B cell (primary cell): ENCODE data around the gene TRIM28. TPM values are rescaled to one million over a fixed set of nuclear protein-coding genes. Genes with fewer than 3 reads are reported as not detected.

ENCODE experiments used
- ATAC-seq: fragments of 200-7000 bp; cut with Tn5 transposase; one replicate; pipeline ENCODE4 v1.10.0; 2021; ENCODE audit warnings: low read depth, mild to moderate bottlenecking, moderate number of reproducible peaks, moderate library complexity
- CTCF ChIA-PET: fragments of 350-600 bp; sonication (Branson Sonifier 250); formaldehyde crosslinking; loops from one replicate; lab custom pipeline; 2021; ENCODE audit warnings: antibody characterized with exemption, inconsistent platforms; lab: Charles Lee
- POLR2A ChIA-PET: fragments of 350-600 bp; sonication (Branson Sonifier 250); formaldehyde crosslinking; loops from one replicate; lab custom pipeline; 2021; ENCODE audit warnings: antibody characterized with exemption; lab: Charles Lee
- DNase-seq: peaks from one replicate; pipeline ENCODE4 v3.0.0; 2013
- H2AFZ ChIP-seq: 2 replicates; pipeline ENCODE4 v1.6.1; 2012; ENCODE audit warnings: mild to moderate bottlenecking, low read depth, low read length; ENCODE audit not compliant: insufficient read depth, poor library complexity, severe bottlenecking
- H3K27ac ChIP-seq, 2 donors: 1 replicate in 1 of 2; 2 replicates in 1 of 2; pipeline ENCODE4 v1.5.1; 2012 to 2013; ENCODE audit warnings: low read length in 2 of 2, mild to moderate bottlenecking in 2 of 2, moderate library complexity in 1 of 2
- H3K27me3 ChIP-seq, 4 experiments: fragments of 200-600 bp in 1 of 4; sonication (generic) in 1 of 4; replicated peaks in 1 of 4; 1 replicate in 2 of 4; 2 replicates in 2 of 4; pipeline versions ENCODE4 v1.6.1 to v1.7.0; 2013 to 2016; ENCODE audit warnings: low read length in 3 of 4, mild to moderate bottlenecking in 2 of 4, mixed read lengths in 1 of 4, moderate library complexity in 1 of 4; ENCODE audit not compliant: insufficient read depth in 4 of 4, control insufficient read depth in 3 of 4; ENCODE audit errors: control extremely low read depth in 1 of 4
- H3K36me3 ChIP-seq, 2 experiments: replicated peaks in 1 of 2; 1 replicate in 1 of 2; 2 replicates in 1 of 2; pipeline versions ENCODE4 v1.6.1 to v1.7.1; 2013; ENCODE audit warnings: low read length in 1 of 2; ENCODE audit not compliant: insufficient read depth in 2 of 2, control insufficient read depth in 1 of 2; ENCODE audit errors: control extremely low read depth in 1 of 2, extremely low read depth in 1 of 2
- H3K4me1 ChIP-seq, 2 donors: fragments of 200-600 bp in 1 of 2; sonication (generic) in 1 of 2; 1 replicate in 1 of 2; 2 replicates in 1 of 2; pipeline versions ENCODE4 v1.5.1 to v1.6.1; 2013 to 2017; ENCODE audit warnings: low read length in 2 of 2; ENCODE audit not compliant: control insufficient read depth in 2 of 2, insufficient read depth in 2 of 2
- H3K4me2 ChIP-seq: replicated peaks from 2 replicates; pipeline ENCODE3; 2012; ENCODE audit warnings: mild to moderate bottlenecking, low read depth, low read length; ENCODE audit not compliant: poor library complexity, severe bottlenecking
- H3K4me3 ChIP-seq, 5 experiments: fragments of 200-600 bp in 1 of 5; sonication (generic) in 1 of 5; 1 replicate in 3 of 5; 2 replicates in 2 of 5; pipeline versions ENCODE4 v1.5.1 to v1.7.0; 2011 to 2016; ENCODE audit warnings: low read length in 4 of 5, mild to moderate bottlenecking in 4 of 5, low read depth in 2 of 5, control low read depth in 1 of 5, moderate library complexity in 1 of 5; ENCODE audit not compliant: insufficient read depth in 1 of 5; ENCODE audit errors: control extremely low read depth in 1 of 5, extremely low read depth in 1 of 5
- H3K79me2 ChIP-seq: fragments of 200-600 bp; sonication (generic); one replicate; pipeline ENCODE4 v1.6.0; 2016; ENCODE audit warnings: low read length; ENCODE audit not compliant: control insufficient read depth, insufficient read depth
- H3K9ac ChIP-seq: fragments of 200-600 bp; sonication (generic); 2 replicates; pipeline ENCODE4 v1.6.1; 2017; ENCODE audit warnings: mild to moderate bottlenecking, low read length, moderate library complexity
- H3K9me3 ChIP-seq, 3 donors: one replicate each; pipeline versions ENCODE4 v1.6.1 to v1.7.1; 2013; ENCODE audit warnings: low read length in 2 of 3; ENCODE audit not compliant: control insufficient read depth in 2 of 3, insufficient read depth in 1 of 3; ENCODE audit errors: control extremely low read depth in 1 of 3
- H4K20me1 ChIP-seq: 2 replicates; pipeline ENCODE4 v1.6.0; 2012; ENCODE audit warnings: mild to moderate bottlenecking, low read length; ENCODE audit not compliant: insufficient read depth, control insufficient read depth, poor library complexity, severe bottlenecking
- H3K27ac Mint-ChIP-seq: one replicate; pipeline ENCODE4 v1.8.0; 2021; ENCODE audit warnings: mixed read lengths
- H3K27me3 Mint-ChIP-seq: one replicate; pipeline ENCODE4 v1.8.0; 2021; ENCODE audit warnings: mixed read lengths
- H3K4me1 Mint-ChIP-seq: one replicate; pipeline ENCODE4 v1.8.0; 2021; ENCODE audit warnings: mixed read lengths
- H3K4me3 Mint-ChIP-seq: one replicate; pipeline ENCODE4 v1.8.0; 2021; ENCODE audit warnings: mixed read lengths
- H3K9me3 Mint-ChIP-seq: one replicate; pipeline ENCODE4 v1.8.0; 2022; ENCODE audit warnings: mixed read lengths; ENCODE audit not compliant: insufficient read depth
- CTCF ChIP-seq: fragments of 200-600 bp; IDR thresholded peaks from one replicate; pipeline ENCODE4 v1.8.0; 2022; ENCODE audit warnings: antibody characterized with exemption, mild to moderate bottlenecking
- EZH2 ChIP-seq: IDR thresholded peaks from 2 replicates; pipeline ENCODE4 v1.6.1; 2012; ENCODE audit warnings: borderline replicate concordance, low read depth, mild to moderate bottlenecking, moderate library complexity, low read length; ENCODE audit not compliant: insufficient read depth, poor library complexity, severe bottlenecking
- WGBS: methylation state at CpG from one replicate; pipeline ENCODE4 v1.1.5; 2013; ENCODE audit warnings: missing lambda C conversion rate; ENCODE audit not compliant: insufficient coverage; 5-methylcytosine and 5-hydroxymethylcytosine counted together
- intact Hi-C: fragments of 100-400 bp; cut with micrococcal nuclease; formaldehyde crosslinking; loops from one replicate; pipeline ENCODE4 v1.10.0; 2022
- polyA plus RNA-seq: library from polyadenylated mRNA; depleted of rRNA; stranded (reverse); fragments of >200 nt; gene quantifications from 2 replicates; pipeline ENCODE4 v1.2.3, GENCODE V29; 2012
- total RNA-seq, 2 donors: library from RNA; stranded (reverse); fragments of 120-200 nt in 1 of 2; gene quantifications; 1 replicate in 1 of 2; 2 replicates in 1 of 2; pipeline versions ENCODE4 v1.2.3 to v1.2.4, GENCODE V29; 2013 to 2022

Gene TRIM28
- total and polyA plus RNA-seq, 2 donors (not counting 1 experiment from before 2014, with no cell fraction given) = 370 to 569 TPM

GRCh38 chr19:58516246-58516836, 27.5 kb upstream of the TRIM28 start:
- CTCF ChIA-PET = interaction anchor here (1.8 kb wide), 1 partner anchor 65 kb away, joined by 4 read pairs; no protein-coding TSS in a partner anchor
- ATAC-seq (no peak), DNase-seq (no peak)
- intact Hi-C loops = no loop called here
- Histone ChIP-seq H3K4me2 (no peak overlapping the region), H3K9me3 (no peaks in the 10 kb centered on the region), H3K4me1 (peaks cover 26 to 41% of the 10 kb centered on the region in 2 donors), H2AFZ (no peak overlapping the region), H3K79me2 (peaks cover 50% of the 10 kb centered on the region), H3K4me3 (no peak overlapping the region), H3K27me3 (no peaks in the 10 kb centered on the region), H3K27ac (no peak overlapping the region), H3K9ac (no peak overlapping the region), H3K36me3 (peaks cover 0 to 12% of the 10 kb centered on the region in 2 experiments), H4K20me1 (peaks cover 63% of the 10 kb centered on the region)
- Mint-ChIP-seq H3K27me3 (no peaks in the 10 kb centered on the region), H3K4me3 (no peak overlapping the region), H3K27ac (no peak overlapping the region), H3K9me3 (no peaks in the 10 kb centered on the region), H3K4me1 (peaks cover 50% of the 10 kb centered on the region)
- POLR2A ChIA-PET = interaction anchor here (0.5 kb wide), 1 partner anchor 247 kb away, joined by 4 read pairs; no protein-coding TSS in a partner anchor
- WGBS = 97% methylated on average over 23 of the region's 25 CpGs
- no peak for TF ChIP-seq CTCF
- TF ChIP-seq EZH2 = no peak

- peaks cover 50% of the 10 kb centered on the region for H3K79me2 ChIP-seq
- peaks cover 26 to 41% of the 10 kb centered on the region in 2 donors for H3K4me1 ChIP-seq
- H3K27ac ChIP-seq = no peak overlapping the region
- no peaks in the 10 kb centered on the region for H3K27me3 Mint-ChIP-seq
- peaks cover 0 to 12% of the 10 kb centered on the region in 2 experiments for H3K36me3 ChIP-seq
- POLR2A ChIA-PET = no interaction called here
- H3K27ac Mint-ChIP-seq = no peak overlapping the region
- H3K27me3 ChIP-seq = no peaks in the 10 kb centered on the region
- no peak overlapping the region for H3K9ac ChIP-seq
- DNase-seq (no peak), ATAC-seq (no peak)
- CTCF ChIA-PET = interaction anchor here (1.3 to 1.8 kb wide), 2 partner anchors 64 to 187 kb away, joined by 4 read pairs; no protein-coding TSS in a partner anchor
- WGBS = 98% methylated on average over 64 of the region's 65 CpGs
- peak overlapping the region; percentile 98 for H3K4me3 Mint-ChIP-seq
- H4K20me1 ChIP-seq = peaks cover 61% of the 10 kb centered on the region
- H3K4me1 Mint-ChIP-seq = peaks cover 50% of the 10 kb centered on the region
- no peak overlapping the region for H3K4me3 ChIP-seq
- no peak overlapping the region for H3K4me2 ChIP-seq
- H3K9me3 Mint-ChIP-seq = no peaks in the 10 kb centered on the region
- no peak overlapping the region for H2AFZ ChIP-seq
- intact Hi-C loops = no loop called here
- no peaks in the 10 kb centered on the region for H3K9me3 ChIP-seq
- TF ChIP-seq CTCF (no peak), EZH2 (no peak)
Measured at GRCh38 chr19:58516964-58517833, 26.7 kb upstream of the TRIM28 start.
